ENCODE data around the gene KY.

- no peak for TF ChIP-seq CTCF (IDR thresholded peaks at IDR 0.05)
- TF ChIP-seq POLR2A (IDR thresholded peaks at IDR 0.05) = no peak
Observed at GRCh38 chr3:134617608-134618477, 33.0 kb downstream of the KY start.
